Hair follicular keratinocyte (primary cell): ENCODE measurements around the gene DHX15. TPM values are rescaled to one million over a fixed set of nuclear protein-coding genes. Genes with fewer than 3 reads are reported as not detected.

ENCODE experiments used
- total RNA-seq: library from RNA; depleted of rRNA; stranded (reverse); fragments of >200 nt; gene quantifications from 2 replicates; pipeline ENCODE4 v1.2.3, GENCODE V29; 2015

DHX15 gene
- total RNA-seq: 94.0 and 119 TPM in 2 replicates

DNA sequence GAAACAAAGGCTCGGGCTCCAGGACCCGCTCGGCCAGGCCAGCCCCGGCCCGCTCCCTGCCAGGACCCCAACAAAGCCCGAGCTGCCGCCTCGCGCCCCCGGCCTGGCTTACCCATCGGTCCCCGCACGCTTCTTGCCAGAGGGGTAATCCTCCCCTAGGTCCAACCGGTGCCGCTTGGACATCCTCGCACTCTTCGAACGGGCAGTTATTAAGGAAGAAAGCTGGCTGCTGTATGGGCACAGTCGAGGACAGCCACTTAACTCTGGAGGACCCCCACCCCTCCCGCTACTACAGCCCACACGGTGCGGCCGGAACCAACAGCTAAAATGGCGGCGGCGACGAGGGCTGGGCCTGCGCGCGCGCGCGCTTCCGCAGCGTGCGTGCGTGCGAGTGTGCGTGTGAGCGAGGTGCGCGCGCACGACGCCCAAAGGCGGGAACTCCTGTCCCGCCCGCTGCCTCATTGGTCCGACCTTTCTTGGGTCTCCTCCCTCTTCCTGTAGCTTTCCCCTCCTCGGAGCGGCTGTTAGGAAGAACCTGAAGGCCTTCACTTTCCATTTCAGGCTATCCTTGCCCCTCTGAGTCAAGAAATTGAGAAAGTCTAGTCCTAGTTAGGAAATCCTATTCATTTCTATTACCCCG is at the start of gene DHX15:
Gene DHX15, minus strand, starts transcription at position 344 of the 640 bp plus-strand sequence. Its CDS starts 161 bp downstream, at position 183.

Other genes with a start within 250 kb of the DHX15 start
- not detected in 2 replicates for gene SOD3, start 211.0 kb upstream of the DHX15 start, total RNA-seq